Right lobe of liver (tissue), 6 donors: ENCODE measurements around the gene RRAS2. TPM values are rescaled to one million over a fixed set of nuclear protein-coding genes. Genes with fewer than 3 reads are reported as not detected.

Source experiments
- ATAC-seq, 4 donors: fragments of 200-7000 bp; cut with Tn5 transposase; one replicate each; pipeline ENCODE4 v1.9.1; 2020; ENCODE audit warnings: mild to moderate bottlenecking in 4 of 4, moderate library complexity in 4 of 4
- DNase-seq, 3 donors: peaks; one replicate each; pipeline ENCODE4 v3.0.0-alpha.2; 2020
- H3K27ac ChIP-seq, 3 donors: fragments of 200-600 bp; one replicate each; pipeline ENCODE4 v1.8.0; 2022
- H3K27me3 ChIP-seq, 2 donors: fragments of 200-600 bp; one replicate each; pipeline ENCODE4 v1.8.0; 2022
- H3K36me3 ChIP-seq, 4 donors: fragments of 200-600 bp; sonication (generic) in 1 of 4; one replicate each; pipeline versions ENCODE4 v1.5.1 to v1.8.0; 2017 to 2022; ENCODE audit warnings: control low read depth in 1 of 4
- H3K4me1 ChIP-seq, 4 donors: fragments of 200-600 bp; sonication (generic) in 1 of 4; one replicate each; pipeline versions ENCODE4 v1.5.1 to v1.8.0; 2017 to 2022; ENCODE audit warnings: control low read depth in 1 of 4
- H3K4me3 ChIP-seq, 3 donors: fragments of 200-600 bp; one replicate each; pipeline ENCODE4 v1.8.0; 2022
- H3K9me3 ChIP-seq, 4 donors: fragments of 200-600 bp; sonication (generic) in 1 of 4; one replicate each; pipeline versions ENCODE4 v1.5.1 to v1.8.0; 2017 to 2022; ENCODE audit warnings: control low read depth in 1 of 4
- POLR2A ChIP-seq: fragments of 450-650 bp; IDR thresholded peaks from one replicate; pipeline ENCODE4 v1.6.1; 2017; ENCODE audit warnings: antibody characterized with exemption, mild to moderate bottlenecking
- WGBS: methylation state at CpG from one replicate; pipeline ENCODE4 v1.1.6; 2018; ENCODE audit warnings: low coverage, low lambda C conversion rate; ENCODE audit not compliant: insufficient coverage; ENCODE audit errors: missing lambda C conversion rate; 5-methylcytosine and 5-hydroxymethylcytosine counted together
- intact Hi-C, 2 donors: fragments of 100-400 bp; cut with DNase I; formaldehyde crosslinking; loops; one replicate each; pipeline versions ENCODE4 v1.11.2 to v1.14.1; 2022
- total RNA-seq, 6 experiments: library from RNA; depleted of rRNA in 2 of 6; stranded (reverse); fragments of >200 nt in 2 of 6; fragmentation: NEBNext Ultra II Directional in 3 of 6; extraction: Animal tissue kit (Norgen Biotek cat#: 25700) in 3 of 6; gene quantifications; one replicate each; pipeline versions ENCODE4 v1.1.0 to v1.2.4, GENCODE V29; 2016 to 2023
- TF ChIP-seq, protein P1 (sequence below), 4 donors: fragments of 200-600 bp in 3 of 4; fragments of 450-650 bp in 1 of 4; IDR thresholded peaks; one replicate each; pipeline versions ENCODE4 v1.5.1 to v1.8.0; 2016 to 2022; ENCODE audit warnings: antibody characterized with exemption in 4 of 4, mild to moderate bottlenecking in 2 of 4
- donor health status: DM: no; HTN: yes; CAD: no.
- donor health status: DM: no; HTN: no; CAD: no.
- donor health status: DM: no; HTN: no; CAD: no.
- donor health status: DM: no; HTN: yes; CAD: no.
- donor health status: DM: no; HTN: yes; CAD: no.

Gene RRAS2
- total RNA-seq, 6 experiments from 2014 or later = 21.0 to 44.8 (median 31.1) TPM

DNA sequence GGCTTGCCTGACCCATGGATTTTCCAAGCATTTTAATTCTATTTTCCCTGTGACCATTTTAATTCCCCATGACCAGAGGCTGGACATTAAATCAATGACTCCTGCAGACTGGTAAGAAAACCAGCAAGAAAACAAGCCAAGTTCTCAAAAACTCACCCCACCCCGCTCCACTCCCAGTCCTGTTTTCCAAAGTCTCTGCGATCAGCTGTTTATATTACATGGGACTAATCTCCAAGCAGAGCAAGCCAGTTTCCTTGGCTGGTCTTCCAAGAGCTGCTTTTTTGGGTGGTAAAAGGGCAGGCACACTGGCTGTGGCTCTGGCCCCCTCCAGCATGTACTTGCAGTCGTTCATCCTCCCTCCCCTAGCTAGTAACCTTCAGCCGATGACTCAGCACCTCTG, 97.9 kb downstream of the RRAS2 start:
- H3K36me3 ChIP-seq = no peaks in the 10 kb centered on the region
- ATAC-seq (no peak), DNase-seq (no peak)
- no peaks in the 10 kb centered on the region for H3K9me3 ChIP-seq
- H3K27me3 ChIP-seq = no peaks in the 10 kb centered on the region
- peaks cover 0 to 11% (median 0%) of the 10 kb centered on the region in 4 donors for H3K4me1 ChIP-seq
- no peak overlapping the region for H3K27ac ChIP-seq
- no peak for TF ChIP-seq POLR2A
- TF ChIP-seq, protein P1, sequence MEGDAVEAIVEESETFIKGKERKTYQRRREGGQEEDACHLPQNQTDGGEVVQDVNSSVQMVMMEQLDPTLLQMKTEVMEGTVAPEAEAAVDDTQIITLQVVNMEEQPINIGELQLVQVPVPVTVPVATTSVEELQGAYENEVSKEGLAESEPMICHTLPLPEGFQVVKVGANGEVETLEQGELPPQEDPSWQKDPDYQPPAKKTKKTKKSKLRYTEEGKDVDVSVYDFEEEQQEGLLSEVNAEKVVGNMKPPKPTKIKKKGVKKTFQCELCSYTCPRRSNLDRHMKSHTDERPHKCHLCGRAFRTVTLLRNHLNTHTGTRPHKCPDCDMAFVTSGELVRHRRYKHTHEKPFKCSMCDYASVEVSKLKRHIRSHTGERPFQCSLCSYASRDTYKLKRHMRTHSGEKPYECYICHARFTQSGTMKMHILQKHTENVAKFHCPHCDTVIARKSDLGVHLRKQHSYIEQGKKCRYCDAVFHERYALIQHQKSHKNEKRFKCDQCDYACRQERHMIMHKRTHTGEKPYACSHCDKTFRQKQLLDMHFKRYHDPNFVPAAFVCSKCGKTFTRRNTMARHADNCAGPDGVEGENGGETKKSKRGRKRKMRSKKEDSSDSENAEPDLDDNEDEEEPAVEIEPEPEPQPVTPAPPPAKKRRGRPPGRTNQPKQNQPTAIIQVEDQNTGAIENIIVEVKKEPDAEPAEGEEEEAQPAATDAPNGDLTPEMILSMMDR (IDR thresholded peaks at IDR 0.05) = no peak
- intact Hi-C loops = no loop called here
- no peak overlapping the region for H3K4me3 ChIP-seq
- WGBS = 63% methylated on average over 4 of the region's 4 CpGs

DNA sequence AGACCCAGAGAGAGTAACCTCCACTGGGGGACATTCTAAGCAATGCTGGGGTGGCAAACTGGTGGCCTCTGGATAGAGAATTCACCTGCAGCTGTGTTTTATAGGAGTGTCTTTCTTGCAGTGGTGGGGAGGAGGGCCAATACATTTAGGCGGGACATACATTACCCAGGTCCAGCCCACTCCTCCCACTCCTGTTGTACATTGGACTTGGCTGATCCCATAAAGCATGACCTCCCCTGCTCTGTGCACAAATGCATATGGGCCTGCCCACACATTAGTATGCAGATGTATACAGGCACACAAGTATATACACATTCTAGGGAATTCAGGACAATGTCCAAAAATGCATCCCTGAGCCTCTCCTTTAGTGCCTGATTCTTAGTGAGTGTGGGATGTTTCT, 99.1 kb downstream of the RRAS2 start:
- Histone ChIP-seq H3K27ac (no peak overlapping the region), H3K4me3 (no peak overlapping the region), H3K9me3 (no peaks in the 10 kb centered on the region), H3K4me1 (peaks cover 0 to 11% (median 0%) of the 10 kb centered on the region in 4 donors), H3K27me3 (no peaks in the 10 kb centered on the region), H3K36me3 (no peaks in the 10 kb centered on the region)
- TF ChIP-seq, protein P1 (IDR thresholded peaks at IDR 0.05) = no peak
- TF ChIP-seq POLR2A = no peak
- intact Hi-C loops = no loop called here
- peak in 1 of 4 donors; percentile 5 for ATAC-seq
- no CpG with 5 or more reads among the region's 1 CpG for WGBS
- no peak for DNase-seq

DNA sequence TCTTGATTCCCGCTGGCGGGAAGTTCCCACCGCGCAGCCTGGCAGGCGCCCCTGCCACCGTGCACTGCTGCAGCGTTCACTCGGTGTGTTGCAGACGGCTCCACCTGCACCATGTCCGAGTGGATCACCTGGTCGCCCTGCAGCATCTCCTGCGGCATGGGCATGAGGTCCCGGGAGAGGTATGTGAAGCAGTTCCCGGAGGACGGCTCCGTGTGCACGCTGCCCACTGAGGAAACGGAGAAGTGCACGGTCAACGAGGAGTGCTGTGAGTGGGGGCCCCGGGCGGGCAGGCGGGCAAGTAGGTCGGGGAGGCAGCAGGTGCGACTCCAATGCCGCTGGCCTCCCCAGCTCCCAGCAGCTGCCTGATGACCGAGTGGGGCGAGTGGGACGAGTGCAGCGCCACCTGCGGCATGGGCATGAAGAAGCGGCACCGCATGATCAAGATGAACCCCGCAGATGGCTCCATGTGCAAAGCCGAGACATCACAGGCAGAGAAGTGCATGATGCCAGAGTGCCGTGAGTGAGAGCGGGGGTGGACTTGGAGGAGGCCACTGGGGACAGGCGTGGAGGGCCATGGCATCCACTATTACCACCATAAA, 99.7 kb downstream of the RRAS2 start:
- Histone ChIP-seq H3K9me3 (no peaks in the 10 kb centered on the region), H3K4me3 (no peak overlapping the region), H3K4me1 (peaks cover 0 to 11% (median 0%) of the 10 kb centered on the region in 4 donors), H3K36me3 (no peaks in the 10 kb centered on the region), H3K27me3 (no peaks in the 10 kb centered on the region), H3K27ac (no peak overlapping the region)
- 65% methylated on average over 6 of the region's 38 CpGs for whole genome bisulfite sequencing
- TF ChIP-seq, protein P1 (IDR thresholded peaks at IDR 0.05) = no peak
- no peak for TF ChIP-seq POLR2A
- DNase-seq (no peak), ATAC-seq (peak in 1 of 4 donors; percentile 25)
- intact Hi-C loops = no loop called here

DNA sequence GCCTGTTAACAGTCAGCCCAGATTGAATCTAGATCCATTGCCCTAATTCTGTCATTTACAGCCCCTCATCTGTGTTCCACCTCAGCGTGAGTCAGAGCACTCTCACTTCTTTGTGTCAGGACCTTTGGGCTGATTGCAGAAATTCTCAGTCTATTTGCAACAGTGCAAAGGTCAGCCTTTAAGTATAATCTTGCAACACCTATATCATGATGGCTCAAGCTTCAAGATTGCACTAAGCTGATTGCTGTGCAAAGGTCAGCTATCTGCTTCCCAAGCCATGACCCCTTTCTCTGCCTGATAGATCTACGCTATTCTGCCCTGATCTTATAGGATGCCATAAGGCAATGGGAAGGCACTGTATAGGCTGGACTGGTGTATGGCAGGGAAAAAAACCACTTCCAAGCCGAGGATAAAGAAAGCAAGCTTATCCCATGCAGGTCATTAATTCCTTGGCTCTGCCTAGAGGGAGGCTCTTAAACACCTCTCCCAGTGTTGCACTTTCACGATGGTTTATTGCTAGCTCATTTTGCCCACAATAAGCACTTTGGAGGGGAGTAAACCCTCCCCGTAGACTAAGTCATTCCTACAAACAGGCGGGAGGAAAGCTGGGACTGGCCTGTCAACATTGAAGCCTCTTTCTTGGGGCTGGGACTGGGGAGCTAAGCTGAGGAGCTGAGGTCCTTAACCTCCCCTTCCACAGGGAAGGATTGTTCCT, 100.6 kb downstream of the RRAS2 start:
- Histone ChIP-seq H3K27me3 (no peaks in the 10 kb centered on the region), H3K27ac (no peak overlapping the region), H3K36me3 (no peaks in the 10 kb centered on the region), H3K4me1 (peaks cover 0 to 11% (median 0%) of the 10 kb centered on the region in 4 donors), H3K4me3 (no peak overlapping the region), H3K9me3 (no peaks in the 10 kb centered on the region)
- DNase-seq (no peak), ATAC-seq (peak; percentile 49 to 81 (median 78))
- no peak for TF ChIP-seq POLR2A
- TF ChIP-seq, protein P1 (IDR thresholded peaks at IDR 0.05) = no peak
- intact Hi-C loops = no loop called here
- WGBS = 30% methylated on average over 4 of the region's 6 CpGs
